Stimulated activated CD8-positive, alpha-beta memory T cell treated with anti-CD3 and anti-CD28 coated beads, Interleukin-2, amount 100 ng/mL, for 1 hour (primary cell): Measurements from ENCODE around the gene VWA3B.
"Not testable (repeated sequence)": the region's sequence is repeated elsewhere in the genome, so short reads cannot be mapped to it uniquely, and the experiment has no call there.

Source experiments
- DNase-seq, 2 donors: peaks; one replicate each; pipeline ENCODE4 v3.0.0-alpha.2; 2020; ENCODE audit warnings: low read depth in 2 of 2

The VWA3B gene

DNA sequence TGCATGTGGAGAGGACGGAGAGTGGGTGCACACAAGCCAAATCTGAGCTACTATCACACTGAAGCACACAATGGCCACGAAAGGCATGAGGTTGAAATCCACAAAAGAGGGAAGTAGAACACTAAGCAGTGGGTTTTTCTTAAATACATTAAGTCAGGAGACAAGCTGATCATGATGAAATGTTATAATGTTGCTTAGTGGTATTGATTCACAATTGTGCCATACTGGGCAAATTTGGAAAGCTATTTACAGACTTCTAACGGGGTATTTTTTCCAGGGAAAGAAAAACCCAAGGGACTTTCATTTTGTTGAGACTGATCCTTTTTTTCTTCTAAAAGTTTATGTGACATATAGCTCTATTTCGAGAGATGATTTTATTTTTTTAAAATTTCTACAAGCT, 158.5 kb downstream of the VWA3B start:
- DNase-seq = no peak

DNA sequence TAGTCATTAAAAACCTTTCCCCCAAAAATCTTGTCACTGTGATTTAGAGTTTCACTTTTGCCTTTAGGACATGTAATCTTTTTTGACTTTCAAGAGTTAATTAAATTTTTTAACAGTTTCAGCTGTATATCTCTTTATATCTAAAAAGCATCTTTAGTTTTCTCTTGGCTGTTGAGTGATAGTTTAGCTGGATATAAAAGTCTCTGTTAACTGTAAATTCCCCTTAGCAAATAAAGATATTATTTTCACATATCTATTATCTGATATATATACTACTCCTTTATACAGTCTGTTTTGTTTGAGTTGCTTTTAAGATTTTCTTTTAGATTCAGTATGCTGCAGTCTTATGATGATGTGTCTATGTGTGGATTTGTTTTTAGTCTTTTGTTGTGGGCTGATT, 160.4 kb downstream of the VWA3B start:
- no peak for DNase-seq

DNA sequence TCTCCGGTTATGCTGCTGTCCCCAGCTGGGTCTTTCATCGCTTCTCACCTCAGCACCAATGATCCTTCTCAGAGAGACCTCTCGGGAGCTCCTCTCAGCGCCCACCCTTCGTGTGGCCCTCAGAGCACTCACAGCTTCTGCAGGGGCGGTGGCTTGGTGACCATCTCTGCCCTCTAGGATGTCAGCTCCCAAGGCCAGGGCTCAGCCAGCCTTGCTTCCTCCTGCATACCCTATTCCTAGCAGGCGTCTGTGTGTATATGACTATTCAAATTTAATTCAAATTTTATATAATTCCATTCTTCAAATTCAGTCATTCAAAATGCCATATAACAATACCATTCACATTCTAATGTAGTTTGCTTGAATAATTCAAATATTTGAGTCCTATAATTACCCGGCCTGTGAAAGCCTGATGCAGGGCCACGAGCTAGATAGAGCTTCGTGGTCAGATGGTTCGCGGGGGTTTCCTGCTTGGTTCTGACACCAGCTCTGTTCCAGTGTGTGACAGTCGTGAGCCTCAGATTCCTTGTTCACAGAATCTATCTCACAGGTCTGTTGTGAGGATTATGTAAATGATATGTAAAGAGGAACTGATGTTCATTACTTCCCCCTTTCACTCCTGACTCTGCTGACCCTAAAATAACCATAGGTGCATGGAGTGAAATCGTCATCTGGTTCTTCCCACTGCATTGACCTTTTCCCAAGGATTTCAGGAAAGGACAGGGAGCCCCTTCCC, 165.2 kb downstream of the VWA3B start:
- DNase-seq = no peak

DNA sequence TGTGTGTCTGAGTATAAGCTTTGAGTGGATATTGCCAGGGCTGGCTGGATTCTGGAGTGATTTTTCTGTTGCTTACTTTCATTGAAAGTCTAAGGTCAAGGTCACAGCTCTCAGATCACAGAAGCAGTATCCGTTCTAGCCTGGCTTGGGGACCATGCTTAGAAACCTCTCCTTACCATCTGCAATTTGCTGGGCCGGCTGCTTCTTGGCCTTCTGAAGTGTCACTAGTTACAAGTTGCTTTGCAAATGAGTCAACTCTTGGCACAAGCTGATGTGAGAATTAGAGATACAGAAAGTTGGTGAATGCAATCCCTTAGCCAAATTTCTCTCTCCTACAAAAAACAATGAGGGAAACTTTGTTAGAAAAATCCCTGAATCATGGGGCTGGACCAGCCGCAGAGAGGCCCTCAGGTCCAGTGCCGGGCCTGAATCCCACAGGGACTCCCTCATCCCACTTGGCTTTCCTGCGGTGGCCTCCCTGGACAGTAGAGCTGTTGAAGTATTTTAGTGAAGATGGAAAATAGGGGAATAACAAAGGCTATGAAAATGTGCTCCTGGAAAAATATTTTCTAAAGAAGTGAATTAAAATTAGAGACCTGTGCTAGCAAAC, 166.6 kb downstream of the VWA3B start:
- DNase-seq = no peak

DNA sequence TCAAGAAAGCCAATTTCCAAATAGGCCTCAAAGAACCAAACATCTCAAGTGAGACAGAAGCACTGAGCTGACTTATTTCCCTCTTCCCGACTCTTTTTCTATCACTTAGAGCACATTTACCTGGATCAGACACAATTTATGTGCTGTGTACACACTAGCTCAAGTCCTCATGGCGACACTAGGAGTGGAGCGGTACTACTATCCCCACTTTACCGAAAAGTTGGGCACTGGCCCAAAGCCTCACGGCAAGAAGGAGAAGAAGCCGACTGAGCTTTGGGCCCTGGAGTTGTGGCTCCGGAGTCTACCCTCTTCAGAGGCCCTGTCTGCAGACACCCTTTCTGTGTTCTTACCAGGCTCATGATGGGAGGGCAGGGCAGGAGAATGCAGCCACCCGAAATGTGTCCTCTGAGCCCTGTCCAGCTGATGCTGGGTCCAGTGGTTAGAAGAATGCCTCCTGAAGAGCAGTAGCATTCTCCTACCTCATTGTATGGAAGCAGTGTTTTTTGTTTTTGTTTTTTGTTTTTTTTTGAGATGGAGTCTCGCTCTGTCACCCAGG, 167.6 kb downstream of the VWA3B start:
- no peak for DNase-seq

DNA sequence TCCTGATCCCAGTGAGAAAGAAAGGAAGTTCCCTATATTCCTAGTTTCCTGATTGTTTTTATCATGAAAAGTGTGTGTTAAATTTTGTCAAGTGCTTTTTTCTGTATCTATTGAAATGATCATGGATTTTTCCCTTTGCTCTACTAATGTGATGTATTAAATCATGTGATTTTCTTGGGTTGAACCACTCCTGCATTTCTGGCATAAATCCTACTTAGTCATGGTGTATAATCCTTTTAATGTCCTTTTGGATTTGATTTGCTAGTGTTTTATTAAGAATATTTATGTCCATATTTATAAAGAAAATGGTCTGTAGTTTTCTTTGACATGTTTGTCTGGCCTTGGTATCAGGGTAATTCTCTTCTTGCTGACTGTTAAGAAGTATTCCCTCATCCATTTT, 171.9 kb downstream of the VWA3B start:
- DNase-seq = no peak

DNA sequence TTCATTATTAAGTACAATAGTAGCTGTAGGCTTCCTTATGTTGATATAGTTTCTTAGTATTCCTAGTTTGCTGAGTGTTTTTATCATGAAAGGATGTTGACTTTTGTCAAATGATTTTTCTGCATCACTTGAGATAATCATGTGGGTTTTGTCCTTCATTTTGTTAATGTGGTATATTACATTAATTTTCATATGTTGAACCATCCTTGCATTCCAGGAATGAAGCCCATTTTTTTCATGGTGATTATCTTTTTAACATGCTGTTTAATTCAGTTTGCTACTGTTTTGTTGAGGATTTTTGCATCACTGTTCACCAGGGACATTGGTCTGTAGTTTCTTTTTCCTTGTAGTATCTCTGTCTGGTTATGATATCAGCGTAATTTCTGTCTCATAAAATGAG, 176.4 kb downstream of the VWA3B start:
- DNase-seq = no peak

DNA sequence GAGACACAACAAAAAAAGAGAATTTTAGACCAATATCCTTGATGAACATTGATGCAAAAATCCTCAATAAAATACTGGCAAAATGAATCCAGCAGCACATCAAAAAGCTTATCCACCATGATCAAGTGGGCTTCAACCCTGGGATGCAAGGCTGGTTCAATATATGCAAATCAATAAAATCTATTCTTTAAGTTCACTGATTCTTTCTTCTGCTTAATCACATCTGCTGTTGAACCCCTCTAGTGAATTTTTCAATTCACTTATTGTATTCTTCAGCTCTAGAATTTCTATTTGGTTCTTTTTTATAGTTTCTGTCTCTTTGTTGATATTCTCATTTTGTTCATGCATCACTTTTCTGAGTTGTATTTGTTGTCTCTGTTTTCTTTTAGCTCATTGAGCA, 181.3 kb downstream of the VWA3B start:
- not testable (repeated sequence) for DNase-seq

DNA sequence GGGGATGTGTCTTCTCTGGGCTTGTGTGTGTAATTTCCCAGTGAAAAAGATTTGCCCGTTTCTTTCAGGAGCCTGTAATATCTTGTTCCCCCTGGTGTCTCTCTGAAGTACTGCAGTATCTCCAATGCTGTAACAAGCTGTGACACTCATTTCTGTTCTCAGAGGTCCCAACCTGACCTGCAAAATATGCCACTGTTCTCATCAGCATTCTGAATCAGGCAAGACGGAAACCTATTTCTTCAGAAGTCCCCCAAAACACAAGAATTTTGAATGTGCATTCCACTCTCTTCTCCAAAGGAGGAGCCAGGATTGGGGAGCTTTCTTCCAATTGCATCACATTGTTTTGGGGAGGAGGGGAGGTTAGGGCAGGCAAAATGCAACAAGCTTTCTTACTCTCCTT, 182.3 kb downstream of the VWA3B start:
- DNase-seq = no peak

DNA sequence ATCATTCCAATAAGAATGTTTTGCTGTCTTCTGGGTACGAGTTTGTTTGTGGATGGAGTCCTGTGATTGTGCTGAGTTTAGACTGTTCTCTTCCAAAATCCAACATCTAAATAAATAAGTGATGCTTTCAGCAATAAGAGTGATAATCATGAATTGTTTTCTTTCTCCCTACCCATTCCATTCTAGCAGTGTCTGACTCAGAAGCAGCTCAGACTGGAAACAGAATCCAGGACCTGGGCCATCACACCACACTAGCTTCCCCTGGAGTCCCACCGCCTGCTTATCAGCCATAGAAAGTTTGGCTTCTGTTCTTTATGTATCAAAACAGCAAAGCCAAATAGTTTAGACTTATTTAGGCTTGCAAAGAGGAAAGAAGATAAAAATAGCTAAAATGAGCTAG, 182.9 kb downstream of the VWA3B start:
- DNase-seq = no peak

DNA sequence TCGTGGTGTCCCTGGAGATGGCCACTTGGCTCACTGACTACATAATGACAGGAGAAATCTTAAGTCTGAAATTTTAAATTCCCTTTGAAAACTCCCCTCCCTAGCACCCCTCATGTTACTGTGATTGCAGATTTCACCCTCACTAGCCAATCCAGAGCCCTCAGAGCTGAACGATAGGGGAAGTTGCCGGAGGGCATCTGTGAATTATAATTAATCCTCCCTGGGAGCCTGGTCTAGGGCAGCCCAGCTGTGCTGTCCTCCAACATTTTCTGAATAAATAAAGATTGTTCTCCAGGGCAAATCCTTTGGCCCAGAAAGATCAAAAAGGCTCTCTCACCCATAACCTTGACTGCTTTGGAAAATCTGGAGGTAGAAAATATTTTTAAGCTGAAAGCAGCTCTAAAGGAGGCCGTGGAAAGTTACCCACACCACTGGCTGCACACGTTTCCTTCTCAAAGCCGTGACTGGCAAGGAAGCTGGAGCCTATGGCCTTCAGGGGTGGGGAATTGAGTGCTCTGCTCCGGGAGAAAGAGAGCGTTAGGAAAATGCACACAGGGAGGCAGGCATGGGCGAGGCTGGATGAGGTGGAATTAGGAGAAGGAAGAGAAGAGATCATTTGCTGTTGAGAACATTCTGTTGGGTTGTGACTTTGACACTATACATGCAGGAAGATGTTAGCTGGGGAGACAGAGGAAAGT, 190.3 kb downstream of the VWA3B start:
- no peak for DNase-seq

DNA sequence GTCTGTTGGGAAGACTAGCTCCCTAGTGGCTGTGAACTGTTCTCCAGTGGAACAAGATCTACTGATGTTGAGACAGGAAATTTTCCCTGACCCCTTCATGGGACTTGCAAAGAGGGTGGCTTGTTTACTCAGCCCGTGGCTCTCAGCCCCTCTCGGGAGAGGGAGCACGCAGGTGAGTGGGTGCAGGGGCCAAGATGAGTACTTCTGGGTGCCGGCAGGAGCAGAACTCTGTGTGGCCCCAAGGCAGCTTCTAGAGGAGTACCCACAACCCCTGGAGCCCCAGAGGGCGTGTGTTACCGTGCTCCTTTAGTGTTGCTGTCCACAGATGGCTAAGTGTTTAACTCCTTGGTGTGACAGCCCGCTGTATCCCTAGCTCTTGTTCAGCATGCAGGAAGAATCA, 191.1 kb downstream of the VWA3B start:
- no peak for DNase-seq

DNA sequence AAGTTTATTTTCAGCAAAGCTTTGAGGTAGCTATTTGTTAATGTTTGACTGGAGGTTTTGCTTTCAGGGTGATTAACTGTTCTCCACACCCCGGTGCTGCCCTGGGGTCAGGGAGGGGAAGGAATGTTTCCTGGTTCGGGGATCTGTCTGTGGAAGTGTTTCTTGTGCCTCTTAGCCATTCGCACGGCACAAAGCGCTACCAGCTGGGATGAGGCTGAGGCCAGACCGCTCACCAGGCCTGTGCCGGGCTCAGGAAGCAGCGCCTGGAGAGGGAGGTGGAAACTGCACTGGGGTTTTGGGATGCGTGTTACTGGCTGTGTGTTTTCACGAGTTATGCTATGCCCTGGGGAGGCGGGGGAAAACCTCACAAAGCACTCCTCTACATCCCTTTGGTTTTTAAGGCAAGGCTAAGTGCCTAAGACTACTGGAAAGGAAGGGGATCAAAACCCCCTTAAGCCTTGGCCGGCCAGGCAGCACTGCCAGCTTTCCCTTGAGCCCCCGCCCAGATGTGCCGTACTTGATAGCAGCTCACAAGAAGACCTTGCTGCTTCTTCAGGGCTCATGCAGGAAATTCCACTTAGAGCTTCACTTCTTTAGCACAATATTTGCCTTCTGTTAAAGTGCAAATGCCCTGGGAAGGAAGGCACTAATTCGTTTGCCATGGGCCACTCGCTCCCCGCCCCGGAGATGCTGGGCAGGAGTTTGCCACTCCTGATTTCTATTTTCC, 193.6 kb downstream of the VWA3B start:
- no peak for DNase-seq

DNA sequence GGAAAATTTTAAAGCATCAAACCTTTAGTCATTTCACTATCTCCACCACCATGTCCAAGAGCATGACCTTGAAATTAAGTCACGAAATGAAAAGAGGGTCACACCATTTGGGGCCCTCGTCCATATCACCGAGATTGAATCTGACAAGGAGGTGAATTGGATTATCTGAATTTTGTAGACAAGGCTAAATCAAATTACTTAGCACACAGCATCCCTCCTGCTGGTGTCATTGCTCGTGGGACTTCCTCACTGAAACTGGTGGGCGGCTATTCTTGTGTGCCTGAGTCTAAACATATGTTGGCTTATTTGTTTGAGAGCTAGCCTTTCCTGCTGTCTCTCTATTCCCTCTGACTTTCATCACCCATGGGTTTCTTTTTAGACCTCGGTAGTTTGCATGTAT, 194.6 kb downstream of the VWA3B start:
- DNase-seq = no peak

DNA sequence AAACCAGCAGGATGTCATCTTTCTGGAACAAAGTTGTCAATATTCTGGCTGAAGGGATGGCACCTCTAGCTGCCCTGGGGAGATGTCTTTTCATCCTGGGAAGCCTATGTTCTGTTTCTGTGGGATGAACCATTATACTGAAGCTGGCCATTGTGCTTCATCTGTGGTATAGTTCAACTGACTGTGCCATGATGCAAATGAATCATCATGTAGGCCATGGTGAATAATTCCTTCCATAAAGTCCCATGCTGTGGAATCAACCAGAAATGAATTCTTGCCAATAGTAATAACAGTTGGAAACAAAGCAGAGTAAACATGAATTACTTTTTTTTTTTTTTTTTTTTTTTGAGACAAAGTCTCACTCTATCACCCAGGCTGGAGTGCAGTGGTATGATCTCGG, 195.1 kb downstream of the VWA3B start:
- DNase-seq = no peak

DNA sequence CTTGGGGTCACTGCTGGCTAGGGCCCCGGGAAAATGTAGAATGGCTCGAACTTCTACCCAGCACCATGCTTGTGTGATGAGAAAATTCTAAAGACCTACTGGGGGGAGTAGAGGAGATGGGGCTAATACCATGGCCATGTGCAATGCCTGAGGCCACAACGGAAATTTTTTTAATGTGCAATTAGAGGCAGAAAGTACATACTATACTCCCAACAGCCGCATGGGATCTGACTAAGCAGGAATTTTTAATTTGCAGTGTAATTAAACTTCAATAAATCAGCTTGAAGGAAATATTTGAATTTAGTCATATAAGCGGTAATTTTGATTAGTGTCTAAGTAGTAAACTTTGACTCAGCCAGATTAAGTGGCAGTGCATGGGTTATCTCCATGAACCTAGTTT, 206.1 kb downstream of the VWA3B start:
- no peak for DNase-seq

DNA sequence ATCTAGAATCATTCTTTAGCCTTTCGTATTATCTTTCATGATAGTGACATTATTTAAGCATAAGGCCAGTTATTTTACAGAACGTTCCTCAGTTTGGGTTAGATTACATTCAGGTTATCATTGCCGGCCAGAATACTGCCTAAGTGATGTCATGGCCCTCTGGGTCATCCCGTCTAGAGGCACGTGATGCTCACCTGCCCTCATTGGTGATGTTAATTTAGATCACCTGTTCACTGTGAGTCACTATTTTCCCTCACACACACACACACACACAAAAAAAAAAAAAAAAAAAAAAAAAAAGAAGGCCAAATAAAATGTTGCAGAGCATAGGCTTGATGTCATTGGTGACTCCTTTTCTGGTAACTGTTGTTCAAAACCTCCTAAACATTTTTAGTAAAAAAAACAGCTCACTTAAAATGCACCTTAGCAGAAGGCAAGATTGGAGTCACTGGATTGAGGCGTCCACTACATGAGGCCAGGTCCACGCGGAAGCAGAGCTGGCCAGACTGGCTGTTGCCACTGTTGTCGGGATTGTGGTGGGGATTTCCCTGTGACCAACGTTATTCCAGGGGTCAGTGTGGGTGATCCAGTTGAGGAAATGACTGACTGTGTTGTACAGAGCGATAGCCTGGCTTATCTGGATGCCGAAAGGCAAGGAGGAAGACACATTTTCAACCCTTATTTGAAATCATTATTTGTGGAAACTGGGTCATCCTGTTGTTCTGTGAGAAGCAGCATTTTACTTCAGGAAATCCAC, 207.1 kb downstream of the VWA3B start:
- no peak for DNase-seq

DNA sequence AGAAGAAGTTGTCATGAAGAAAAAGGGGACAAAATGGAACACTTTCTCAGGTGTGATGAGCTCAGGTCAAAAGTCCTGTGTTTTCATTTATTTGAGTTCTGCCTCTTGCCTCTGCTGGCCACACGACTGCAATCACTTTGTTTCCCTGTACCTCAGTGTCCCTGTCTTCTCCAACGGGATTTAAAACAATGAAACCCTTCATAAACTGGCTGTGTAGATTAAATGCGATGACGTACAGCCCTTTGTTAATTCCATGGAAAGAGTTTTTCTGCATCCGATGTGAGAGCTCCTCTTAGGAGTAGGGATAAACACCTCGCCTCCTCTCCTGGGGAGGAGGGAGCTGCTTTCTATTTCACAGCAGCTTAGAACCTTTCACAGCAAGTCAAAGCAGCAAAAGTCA, 207.7 kb downstream of the VWA3B start:
- DNase-seq = no peak

DNA sequence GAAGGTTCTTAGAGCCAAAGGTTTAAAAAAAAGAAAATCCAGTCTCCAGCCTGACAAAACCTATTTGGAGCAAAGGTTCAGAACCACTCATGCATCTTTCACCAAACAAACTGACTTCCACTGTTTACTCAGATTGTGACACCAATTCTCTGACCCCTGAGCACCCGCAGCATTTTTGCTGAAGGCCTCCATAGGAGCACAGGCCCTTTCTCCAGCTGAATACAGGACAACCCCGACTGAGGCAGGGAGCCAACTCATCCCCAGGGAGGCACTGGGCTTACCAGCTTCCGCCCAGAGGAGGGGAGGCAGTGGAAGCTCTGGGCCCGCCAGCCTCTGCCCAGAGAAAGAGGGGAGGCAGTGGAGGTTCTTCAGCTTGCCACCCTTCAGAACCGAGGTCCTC, 208.3 kb downstream of the VWA3B start:
- DNase-seq = no peak

DNA sequence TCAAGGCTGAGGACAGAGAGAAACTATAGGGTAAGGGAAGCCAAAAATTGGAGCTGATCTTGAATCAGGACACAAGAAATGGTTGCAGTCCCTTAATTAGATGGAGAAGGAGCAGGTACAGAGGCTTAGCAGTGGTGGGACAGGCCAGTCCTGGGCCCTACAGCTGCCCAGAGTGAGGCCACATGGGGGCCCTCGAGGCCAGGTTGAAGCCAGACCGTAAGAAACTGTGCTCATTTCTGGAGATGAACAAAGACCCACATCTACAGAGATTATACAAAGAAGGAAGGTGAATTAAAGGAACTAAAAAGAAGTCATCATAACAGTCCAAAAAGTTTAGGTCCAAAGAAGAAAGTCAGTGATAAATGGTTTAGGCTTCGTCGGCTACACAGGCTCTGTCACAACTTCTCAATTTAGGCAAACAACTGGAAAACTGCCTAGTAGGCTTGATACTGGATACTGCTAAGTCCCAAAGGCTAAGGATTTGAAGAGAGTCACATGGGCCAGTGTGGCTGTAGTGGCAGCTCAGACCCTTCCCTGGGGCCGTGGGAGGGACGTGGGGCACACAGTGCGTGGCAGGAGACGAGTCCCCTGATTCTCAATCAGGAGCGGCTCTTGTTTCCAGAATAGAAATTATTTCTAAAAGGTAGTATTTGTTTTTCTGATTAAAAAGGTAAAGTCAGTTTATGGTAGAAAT, 208.9 kb downstream of the VWA3B start:
- DNase-seq = no peak

DNA sequence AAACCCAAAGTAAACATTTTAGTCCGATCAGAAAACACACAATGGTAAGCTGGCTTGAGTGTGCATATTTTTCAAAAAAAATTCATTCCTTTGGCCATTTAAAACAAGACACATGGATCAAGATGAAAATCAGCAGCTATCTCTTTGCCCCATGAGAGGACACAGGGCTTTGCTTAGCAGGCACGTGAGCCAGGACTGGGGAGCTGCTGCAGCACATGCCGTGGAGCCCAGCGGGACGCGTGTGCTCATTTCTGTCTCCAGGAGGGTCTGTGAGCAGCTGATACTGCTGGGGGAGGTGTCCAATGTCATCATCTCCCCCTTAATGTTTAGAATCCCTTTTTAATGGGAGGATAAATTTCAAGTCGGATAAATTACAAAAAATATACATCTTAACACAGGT, 209.5 kb downstream of the VWA3B start:
- no peak for DNase-seq
